GM19193 (cell line): ENCODE results near the gene COASY.

Source experiments
- POLR2A ChIP-seq: IDR thresholded peaks from 4 replicates; pipeline ENCODE4 v1.6.1; 2011; ENCODE audit not compliant: insufficient read depth, insufficient read length; ENCODE audit errors: extremely low read depth

COASY gene

GRCh38 chr17:42526031-42526444 lies 35.9 kb upstream of the COASY start:
- no peak for TF ChIP-seq POLR2A

- no peak for TF ChIP-seq POLR2A
Observed at GRCh38 chr17:42527932-42528331, 34.0 kb upstream of the COASY start.

GRCh38 chr17:42529061-42529460 lies 32.9 kb upstream of the COASY start:
- TF ChIP-seq POLR2A, result no peak

DNA sequence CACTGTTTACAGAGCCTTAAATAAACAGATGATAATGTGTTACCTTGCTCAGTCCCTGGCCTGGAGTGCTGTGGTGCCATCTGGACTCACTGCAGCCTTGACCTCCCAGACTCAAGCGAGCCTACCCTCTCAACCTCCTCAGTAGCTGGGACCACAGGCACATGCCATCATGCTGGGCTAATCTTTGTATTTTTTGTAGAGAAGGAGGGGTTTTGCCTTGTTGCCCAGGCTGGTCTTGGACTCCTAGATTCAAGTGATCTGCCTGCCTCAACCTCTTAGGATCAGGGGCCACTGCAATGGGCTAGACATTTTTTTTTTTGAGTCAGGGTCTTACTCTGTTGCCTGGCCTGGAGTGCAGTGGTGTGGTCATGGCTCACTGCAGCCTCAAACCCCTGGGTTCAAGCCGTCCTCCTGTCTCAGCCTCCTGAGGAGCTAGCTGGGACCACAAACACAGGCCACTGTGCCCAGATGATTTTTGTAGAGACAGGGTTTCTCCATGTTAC lies 30.9 kb upstream of the COASY start:
- TF ChIP-seq POLR2A, result no peak

- TF ChIP-seq POLR2A, result no peak
Observed at GRCh38 chr17:42531455-42532354, 30.2 kb upstream of the COASY start.

DNA sequence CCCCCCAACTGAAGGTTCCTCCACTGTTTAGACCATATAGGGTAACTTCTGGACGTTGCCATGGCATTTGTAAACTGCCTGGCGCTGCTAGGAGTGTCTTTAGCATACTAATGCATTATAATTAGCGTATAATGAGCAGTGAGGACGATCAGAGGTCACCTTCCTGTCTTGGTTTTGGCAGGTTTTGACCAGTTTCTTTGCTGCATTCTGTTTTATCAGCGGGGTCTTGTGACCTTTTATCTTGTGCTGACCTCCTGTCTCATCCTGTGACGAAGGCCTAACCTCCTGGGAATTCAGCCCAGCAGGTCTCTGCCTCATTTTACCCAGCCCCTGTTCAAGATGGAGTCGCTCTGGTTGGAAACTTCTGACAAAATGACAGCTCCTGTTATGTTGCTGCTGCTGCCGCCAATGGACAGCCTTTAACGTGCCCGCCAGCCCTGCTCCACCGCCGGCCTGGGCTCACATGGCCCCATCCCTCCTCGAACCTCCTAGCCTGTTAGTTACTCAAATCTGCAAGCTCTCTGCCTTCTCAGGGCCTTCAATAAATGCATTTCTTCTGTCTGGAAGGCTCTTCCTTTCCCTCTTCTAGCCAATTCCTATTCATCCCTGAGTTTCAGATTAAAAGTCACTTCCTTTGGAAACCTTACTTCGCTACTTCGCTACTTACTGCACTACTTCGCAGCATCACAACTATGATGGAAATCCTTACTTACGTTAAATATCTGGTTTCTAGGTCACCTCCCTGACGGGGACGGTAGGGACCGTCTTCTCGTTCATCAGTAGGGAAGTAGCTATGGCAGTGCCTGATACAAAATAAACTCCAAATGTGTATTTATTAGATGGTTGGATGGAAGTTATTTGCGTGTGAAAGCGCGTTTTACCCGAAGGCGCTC lies 26.5 kb upstream of the COASY start:
- TF ChIP-seq POLR2A, result no peak

- TF ChIP-seq POLR2A, result peak; percentile 78
Observed at GRCh38 chr17:42536048-42536371, 25.9 kb upstream of the COASY start, which contains the start of gene NAGLU. Gene NAGLU (plus strand): TSS chr17:42536241. CDS start chr17:42536273, 32 bp downstream.

GRCh38 chr17:42536372-42537155 lies 25.4 kb upstream of the COASY start:
- TF ChIP-seq POLR2A, result no peak

DNA sequence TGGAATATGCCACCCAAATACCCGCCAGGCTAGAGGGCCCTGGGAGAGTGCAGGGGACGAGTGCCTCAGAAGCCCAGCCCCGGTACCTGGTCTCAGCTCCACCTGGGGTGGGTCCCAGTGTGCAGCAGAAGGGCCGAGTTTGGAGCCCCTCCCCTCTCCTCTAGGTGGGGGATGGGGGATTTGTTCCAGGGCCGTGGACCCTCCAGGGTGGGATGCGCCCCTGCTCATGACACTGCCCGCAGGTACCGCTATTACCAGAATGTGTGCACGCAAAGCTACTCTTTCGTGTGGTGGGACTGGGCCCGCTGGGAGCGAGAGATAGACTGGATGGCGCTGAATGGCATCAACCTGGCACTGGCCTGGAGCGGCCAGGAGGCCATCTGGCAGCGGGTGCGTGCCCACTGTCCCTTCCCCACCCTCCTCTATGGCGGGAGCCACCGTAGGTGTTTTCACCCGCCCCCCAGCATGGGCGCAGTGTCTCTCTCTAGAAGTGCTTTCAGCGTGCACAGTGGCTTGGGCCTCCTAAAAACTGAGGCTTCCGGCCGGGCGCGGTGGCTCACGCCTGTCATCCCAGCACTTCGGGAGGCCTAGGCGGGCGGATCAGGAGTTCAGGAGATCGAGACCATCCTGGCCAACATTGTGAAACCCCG lies 24.7 kb upstream of the COASY start:
- TF ChIP-seq POLR2A, result no peak

- TF ChIP-seq POLR2A, result no peak
Observed at GRCh38 chr17:42537826-42538451, 24.0 kb upstream of the COASY start.

DNA sequence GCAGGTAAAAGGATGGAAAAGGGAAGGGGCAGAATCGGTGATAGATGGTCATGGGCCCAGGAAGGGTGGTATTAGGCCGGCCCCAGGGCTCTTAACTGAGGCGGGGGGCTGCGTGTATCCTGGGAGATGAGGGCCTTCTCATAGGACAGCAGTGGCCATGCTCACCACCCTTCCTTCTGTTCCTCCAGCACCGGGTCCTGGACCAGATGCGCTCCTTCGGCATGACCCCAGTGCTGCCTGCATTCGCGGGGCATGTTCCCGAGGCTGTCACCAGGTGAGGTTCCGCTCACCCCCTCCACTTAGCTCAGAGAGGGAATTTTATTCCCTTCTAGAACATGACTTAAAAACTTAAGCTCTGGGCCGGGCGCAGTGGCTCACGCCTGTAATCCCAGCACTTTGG lies 23.5 kb upstream of the COASY start:
- TF ChIP-seq POLR2A, result no peak

- no peak for TF ChIP-seq POLR2A
Observed at GRCh38 chr17:42541041-42541833, 20.7 kb upstream of the COASY start.
